HEK293 (cell line): ENCODE data around the gene PPP1R27.

ENCODE experiments used
- HOXA7 ChIP-seq: sonication (generic); formaldehyde crosslinking; IDR thresholded peaks from 2 replicates; pipeline ENCODE4 v1.8.1; 2022; ENCODE audit warnings: missing genetic modification reagents, borderline replicate concordance
- HOXD13 ChIP-seq: sonication (generic); formaldehyde crosslinking; IDR thresholded peaks from 2 replicates; pipeline ENCODE4 v1.8.0; 2022; ENCODE audit warnings: missing genetic modification reagents, borderline replicate concordance
- KLF7 ChIP-seq: fragments of 450-650 bp; formaldehyde crosslinking; IDR thresholded peaks from 2 replicates; pipeline ENCODE4 v1.5.1; 2016; ENCODE audit warnings: missing biosample characterization, missing genetic modification characterization, borderline replicate concordance
- MEIS1 ChIP-seq: sonication (generic); formaldehyde crosslinking; IDR thresholded peaks from 2 replicates; pipeline ENCODE4 v1.8.1; 2022; ENCODE audit warnings: missing genetic modification reagents, mild to moderate bottlenecking, borderline replicate concordance
- PRDM1 ChIP-seq: fragments of 450-650 bp; formaldehyde crosslinking; IDR thresholded peaks from 2 replicates; pipeline ENCODE4; 2016; ENCODE audit warnings: missing biosample characterization, missing genetic modification characterization
- SCRT1 ChIP-seq: fragments of 450-650 bp; formaldehyde crosslinking; IDR thresholded peaks from 2 replicates; pipeline ENCODE4 v1.5.1; 2016; ENCODE audit warnings: missing biosample characterization, missing genetic modification characterization, borderline replicate concordance
- SP7 ChIP-seq: fragments of 450-650 bp; formaldehyde crosslinking; IDR thresholded peaks from 2 replicates; pipeline ENCODE4 v1.5.1; 2016; ENCODE audit warnings: missing biosample characterization, missing genetic modification characterization
- ZBTB8A ChIP-seq: fragments of 450-650 bp; formaldehyde crosslinking; IDR thresholded peaks from 2 replicates; pipeline ENCODE4 v1.5.1; 2016; ENCODE audit warnings: missing biosample characterization, missing genetic modification characterization
- ZNF138 ChIP-seq: fragments of 450-650 bp; formaldehyde crosslinking; IDR thresholded peaks from 2 replicates; pipeline ENCODE4 v1.5.1; 2016; ENCODE audit warnings: missing biosample characterization, missing genetic modification characterization, borderline replicate concordance
- ZNF146 ChIP-seq: fragments of 450-650 bp; formaldehyde crosslinking; IDR thresholded peaks from 2 replicates; pipeline ENCODE4 v1.5.1; 2016; ENCODE audit warnings: missing biosample characterization, missing genetic modification characterization
- ZNF16 ChIP-seq: fragments of 450-650 bp; formaldehyde crosslinking; IDR thresholded peaks from 2 replicates; pipeline ENCODE4 v1.5.1; 2016; ENCODE audit warnings: low read depth, missing biosample characterization, missing genetic modification characterization
- ZNF169 ChIP-seq: fragments of 450-650 bp; formaldehyde crosslinking; IDR thresholded peaks from 2 replicates; pipeline ENCODE4 v1.5.1; 2016; ENCODE audit warnings: missing biosample characterization, missing genetic modification characterization
- ZNF350 ChIP-seq: fragments of 450-650 bp; formaldehyde crosslinking; IDR thresholded peaks from 2 replicates; pipeline ENCODE4 v1.5.0; 2017; ENCODE audit warnings: missing biosample characterization, mild to moderate bottlenecking, missing genetic modification characterization
- ZNF423 ChIP-seq: fragments of 450-650 bp; formaldehyde crosslinking; IDR thresholded peaks from 2 replicates; pipeline ENCODE4 v1.5.1; 2016; ENCODE audit warnings: missing biosample characterization, missing genetic modification characterization
- ZNF426 ChIP-seq: fragments of 450-650 bp; formaldehyde crosslinking; IDR thresholded peaks from 2 replicates; pipeline ENCODE4 v1.5.1; 2017; ENCODE audit warnings: missing biosample characterization, missing genetic modification characterization, mild to moderate bottlenecking, inconsistent platforms, moderate library complexity
- ZNF433 ChIP-seq: fragments of 450-650 bp; formaldehyde crosslinking; IDR thresholded peaks from 2 replicates; pipeline ENCODE4 v1.5.1; 2016; ENCODE audit warnings: missing biosample characterization, missing genetic modification characterization, low read depth
- ZNF514 ChIP-seq: fragments of 450-650 bp; formaldehyde crosslinking; IDR thresholded peaks from 2 replicates; pipeline ENCODE4 v1.5.1; 2016; ENCODE audit warnings: missing biosample characterization, missing genetic modification characterization
- ZNF548 ChIP-seq: fragments of 450-650 bp; formaldehyde crosslinking; IDR thresholded peaks from 2 replicates; pipeline ENCODE4 v1.5.1; 2016; ENCODE audit warnings: missing biosample characterization, missing genetic modification characterization
- ZNF624 ChIP-seq: fragments of 450-650 bp; formaldehyde crosslinking; IDR thresholded peaks from 2 replicates; pipeline ENCODE4 v1.5.1; 2017; ENCODE audit warnings: missing biosample characterization, missing genetic modification characterization
- ZNF707 ChIP-seq: fragments of 450-650 bp; formaldehyde crosslinking; IDR thresholded peaks from 2 replicates; pipeline ENCODE4 v1.5.1; 2016; ENCODE audit warnings: missing biosample characterization, missing genetic modification characterization
- ZNF76 ChIP-seq: fragments of 450-650 bp; formaldehyde crosslinking; IDR thresholded peaks from 2 replicates; pipeline ENCODE4; 2016; ENCODE audit warnings: low read depth, missing biosample characterization, missing genetic modification characterization, borderline replicate concordance
- ZSCAN16 ChIP-seq: fragments of 450-650 bp; formaldehyde crosslinking; IDR thresholded peaks from 2 replicates; pipeline ENCODE4 v1.5.1; 2016; ENCODE audit warnings: missing biosample characterization, missing genetic modification characterization
- TF ChIP-seq, protein P1 (sequence below): fragments of 450-650 bp; formaldehyde crosslinking; IDR thresholded peaks from 2 replicates; pipeline ENCODE4 v1.5.1; 2016; ENCODE audit warnings: missing biosample characterization, missing genetic modification characterization, borderline replicate concordance
- TF ChIP-seq, protein P2 (sequence below): sonication (generic); formaldehyde crosslinking; IDR thresholded peaks from 2 replicates; pipeline ENCODE4 v1.8.1; 2022; ENCODE audit warnings: mild to moderate bottlenecking, moderate library complexity, missing genetic modification reagents
- TF ChIP-seq, protein P3 (sequence below): fragments of 450-650 bp; formaldehyde crosslinking; IDR thresholded peaks from 2 replicates; pipeline ENCODE4 v1.5.1; 2016; ENCODE audit warnings: missing biosample characterization, missing genetic modification characterization
- TF ChIP-seq, protein P4 (sequence below): fragments of 450-650 bp; formaldehyde crosslinking; IDR thresholded peaks from 2 replicates; pipeline ENCODE4 v1.5.1; 2016; ENCODE audit warnings: missing biosample characterization, missing genetic modification characterization
- TF ChIP-seq, protein P5 (sequence below): fragments of 450-650 bp; IDR thresholded peaks from 2 replicates; pipeline ENCODE4 v1.5.1; 2018; ENCODE audit warnings: missing biosample characterization, mild to moderate bottlenecking, missing genetic modification characterization
- TF ChIP-seq, protein P6 (sequence below): fragments of 450-650 bp; formaldehyde crosslinking; IDR thresholded peaks from 2 replicates; pipeline ENCODE4 v1.5.1; 2016; ENCODE audit warnings: missing biosample characterization, missing genetic modification characterization

Gene PPP1R27

DNA sequence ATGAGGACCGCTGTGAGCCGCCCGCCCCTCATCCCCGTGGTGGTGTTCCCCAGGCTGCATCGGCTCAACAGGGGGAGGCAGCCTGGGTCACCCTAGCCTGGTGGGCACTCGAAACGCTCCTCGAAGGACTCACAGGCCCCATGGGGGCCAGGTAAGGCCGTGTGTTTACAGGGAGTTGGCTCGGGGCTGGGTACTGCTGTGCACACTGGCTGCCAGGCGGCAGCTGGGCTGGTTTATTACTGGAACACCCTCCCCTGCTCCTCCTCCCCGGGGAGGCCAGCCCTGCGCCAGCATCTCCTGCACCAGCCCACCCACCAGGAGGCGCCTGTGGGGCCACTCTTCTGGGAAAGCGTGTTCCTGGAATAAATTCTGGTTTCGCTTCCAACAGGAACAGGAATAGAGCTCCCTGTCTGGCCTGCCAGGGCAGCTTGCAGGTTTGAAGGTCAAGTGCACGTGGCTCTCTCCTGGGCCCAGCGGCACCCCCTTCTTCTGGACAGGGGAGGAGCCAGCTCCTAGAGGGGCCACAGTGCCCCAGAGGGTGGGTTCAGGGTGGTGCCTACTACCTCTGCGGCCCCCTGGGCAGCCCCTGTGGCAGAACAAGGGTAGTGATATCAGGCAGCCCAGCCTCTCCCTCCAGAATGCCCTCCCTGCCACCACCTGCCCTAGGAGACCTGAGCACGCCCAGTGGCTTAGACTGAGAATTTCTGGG is 13.1 kb downstream of the PPP1R27 start (continued):
- TF ChIP-seq ZNF350 (tag by site-specific recombination) (no peak), ZNF624 (no peak), ZNF16 (no peak), ZNF146 (tag by site-specific recombination) (no peak), ZNF76 (tag by site-specific recombination) (no peak), ZNF548 (tag by site-specific recombination) (no peak), ZBTB8A (tag by site-specific recombination) (peak; percentile 71), PRDM1 (tag by site-specific recombination) (0 out of 2 replicates have a peak, but pooled peaks have one; percentile 8), KLF7 (tag by site-specific recombination) (no peak), ZNF707 (no peak), ZNF138 (tag by site-specific recombination) (no peak), ZNF169 (tag by site-specific recombination) (no peak), ZNF426 (tag by site-specific recombination) (no peak), SCRT1 (no peak), HOXA7 (CRISPR knock-in tag) (no peak), HOXD13 (CRISPR knock-in tag) (no peak), SP7 (tag by site-specific recombination) (0 out of 2 replicates have a peak, but pooled peaks have one; percentile 35), ZNF433 (tag by site-specific recombination) (no peak), ZSCAN16 (no peak), ZNF514 (tag by site-specific recombination) (no peak), ZNF423 (tag by site-specific recombination) (peak; percentile 94), MEIS1 (CRISPR knock-in tag) (no peak)
- TF ChIP-seq, protein P1, sequence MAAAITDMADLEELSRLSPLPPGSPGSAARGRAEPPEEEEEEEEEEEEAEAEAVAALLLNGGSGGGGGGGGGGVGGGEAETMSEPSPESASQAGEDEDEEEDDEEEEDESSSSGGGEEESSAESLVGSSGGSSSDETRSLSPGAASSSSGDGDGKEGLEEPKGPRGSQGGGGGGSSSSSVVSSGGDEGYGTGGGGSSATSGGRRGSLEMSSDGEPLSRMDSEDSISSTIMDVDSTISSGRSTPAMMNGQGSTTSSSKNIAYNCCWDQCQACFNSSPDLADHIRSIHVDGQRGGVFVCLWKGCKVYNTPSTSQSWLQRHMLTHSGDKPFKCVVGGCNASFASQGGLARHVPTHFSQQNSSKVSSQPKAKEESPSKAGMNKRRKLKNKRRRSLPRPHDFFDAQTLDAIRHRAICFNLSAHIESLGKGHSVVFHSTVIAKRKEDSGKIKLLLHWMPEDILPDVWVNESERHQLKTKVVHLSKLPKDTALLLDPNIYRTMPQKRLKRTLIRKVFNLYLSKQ (tag by site-specific recombination): no peak
- TF ChIP-seq, protein P2, sequence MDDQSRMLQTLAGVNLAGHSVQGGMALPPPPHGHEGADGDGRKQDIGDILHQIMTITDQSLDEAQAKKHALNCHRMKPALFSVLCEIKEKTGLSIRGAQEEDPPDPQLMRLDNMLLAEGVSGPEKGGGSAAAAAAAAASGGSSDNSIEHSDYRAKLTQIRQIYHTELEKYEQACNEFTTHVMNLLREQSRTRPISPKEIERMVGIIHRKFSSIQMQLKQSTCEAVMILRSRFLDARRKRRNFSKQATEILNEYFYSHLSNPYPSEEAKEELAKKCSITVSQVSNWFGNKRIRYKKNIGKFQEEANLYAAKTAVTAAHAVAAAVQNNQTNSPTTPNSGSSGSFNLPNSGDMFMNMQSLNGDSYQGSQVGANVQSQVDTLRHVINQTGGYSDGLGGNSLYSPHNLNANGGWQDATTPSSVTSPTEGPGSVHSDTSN (CRISPR knock-in tag): no peak
- TF ChIP-seq, protein P3, sequence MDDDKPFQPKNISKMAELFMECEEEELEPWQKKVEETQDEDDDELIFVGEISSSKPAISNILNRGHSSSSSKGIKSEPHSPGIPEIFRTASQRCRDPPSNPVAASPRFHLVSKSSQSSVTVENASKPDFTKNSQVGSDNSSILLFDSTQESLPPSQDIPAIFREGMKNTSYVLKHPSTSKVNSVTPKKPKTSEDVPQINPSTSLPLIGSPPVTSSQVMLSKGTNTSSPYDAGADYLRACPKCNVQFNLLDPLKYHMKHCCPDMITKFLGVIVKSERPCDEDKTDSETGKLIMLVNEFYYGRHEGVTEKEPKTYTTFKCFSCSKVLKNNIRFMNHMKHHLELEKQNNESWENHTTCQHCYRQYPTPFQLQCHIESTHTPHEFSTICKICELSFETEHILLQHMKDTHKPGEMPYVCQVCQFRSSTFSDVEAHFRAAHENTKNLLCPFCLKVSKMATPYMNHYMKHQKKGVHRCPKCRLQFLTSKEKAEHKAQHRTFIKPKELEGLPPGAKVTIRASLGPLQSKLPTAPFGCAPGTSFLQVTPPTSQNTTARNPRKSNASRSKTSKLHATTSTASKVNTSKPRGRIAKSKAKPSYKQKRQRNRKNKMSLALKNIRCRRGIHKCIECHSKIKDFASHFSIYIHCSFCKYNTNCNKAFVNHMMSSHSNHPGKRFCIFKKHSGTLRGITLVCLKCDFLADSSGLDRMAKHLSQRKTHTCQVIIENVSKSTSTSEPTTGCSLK (tag by site-specific recombination): no peak
- TF ChIP-seq, protein P4, sequence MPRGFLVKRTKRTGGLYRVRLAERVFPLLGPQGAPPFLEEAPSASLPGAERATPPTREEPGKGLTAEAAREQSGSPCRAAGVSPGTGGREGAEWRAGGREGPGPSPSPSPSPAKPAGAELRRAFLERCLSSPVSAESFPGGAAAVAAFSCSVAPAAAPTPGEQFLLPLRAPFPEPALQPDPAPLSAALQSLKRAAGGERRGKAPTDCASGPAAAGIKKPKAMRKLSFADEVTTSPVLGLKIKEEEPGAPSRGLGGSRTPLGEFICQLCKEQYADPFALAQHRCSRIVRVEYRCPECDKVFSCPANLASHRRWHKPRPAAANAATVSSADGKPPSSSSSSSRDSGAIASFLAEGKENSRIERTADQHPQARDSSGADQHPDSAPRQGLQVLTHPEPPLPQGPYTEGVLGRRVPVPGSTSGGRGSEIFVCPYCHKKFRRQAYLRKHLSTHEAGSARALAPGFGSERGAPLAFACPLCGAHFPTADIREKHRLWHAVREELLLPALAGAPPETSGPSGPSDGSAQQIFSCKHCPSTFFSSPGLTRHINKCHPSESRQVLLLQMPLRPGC: no peak
- TF ChIP-seq, protein P5, sequence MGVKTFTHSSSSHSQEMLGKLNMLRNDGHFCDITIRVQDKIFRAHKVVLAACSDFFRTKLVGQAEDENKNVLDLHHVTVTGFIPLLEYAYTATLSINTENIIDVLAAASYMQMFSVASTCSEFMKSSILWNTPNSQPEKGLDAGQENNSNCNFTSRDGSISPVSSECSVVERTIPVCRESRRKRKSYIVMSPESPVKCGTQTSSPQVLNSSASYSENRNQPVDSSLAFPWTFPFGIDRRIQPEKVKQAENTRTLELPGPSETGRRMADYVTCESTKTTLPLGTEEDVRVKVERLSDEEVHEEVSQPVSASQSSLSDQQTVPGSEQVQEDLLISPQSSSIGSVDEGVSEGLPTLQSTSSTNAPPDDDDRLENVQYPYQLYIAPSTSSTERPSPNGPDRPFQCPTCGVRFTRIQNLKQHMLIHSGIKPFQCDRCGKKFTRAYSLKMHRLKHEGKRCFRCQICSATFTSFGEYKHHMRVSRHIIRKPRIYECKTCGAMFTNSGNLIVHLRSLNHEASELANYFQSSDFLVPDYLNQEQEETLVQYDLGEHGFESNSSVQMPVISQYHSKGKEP (tag by site-specific recombination): no peak; the same call in 1 of the 2 replicates
- TF ChIP-seq, protein P6, sequence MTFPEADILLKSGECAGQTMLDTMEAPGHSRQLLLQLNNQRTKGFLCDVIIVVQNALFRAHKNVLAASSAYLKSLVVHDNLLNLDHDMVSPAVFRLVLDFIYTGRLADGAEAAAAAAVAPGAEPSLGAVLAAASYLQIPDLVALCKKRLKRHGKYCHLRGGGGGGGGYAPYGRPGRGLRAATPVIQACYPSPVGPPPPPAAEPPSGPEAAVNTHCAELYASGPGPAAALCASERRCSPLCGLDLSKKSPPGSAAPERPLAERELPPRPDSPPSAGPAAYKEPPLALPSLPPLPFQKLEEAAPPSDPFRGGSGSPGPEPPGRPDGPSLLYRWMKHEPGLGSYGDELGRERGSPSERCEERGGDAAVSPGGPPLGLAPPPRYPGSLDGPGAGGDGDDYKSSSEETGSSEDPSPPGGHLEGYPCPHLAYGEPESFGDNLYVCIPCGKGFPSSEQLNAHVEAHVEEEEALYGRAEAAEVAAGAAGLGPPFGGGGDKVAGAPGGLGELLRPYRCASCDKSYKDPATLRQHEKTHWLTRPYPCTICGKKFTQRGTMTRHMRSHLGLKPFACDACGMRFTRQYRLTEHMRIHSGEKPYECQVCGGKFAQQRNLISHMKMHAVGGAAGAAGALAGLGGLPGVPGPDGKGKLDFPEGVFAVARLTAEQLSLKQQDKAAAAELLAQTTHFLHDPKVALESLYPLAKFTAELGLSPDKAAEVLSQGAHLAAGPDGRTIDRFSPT: no peak
